HG03108 (cell line): Measurements from ENCODE around the gene PDE6D.
A peak's percentile ranks its signal among the peaks of the same experiment; 100 is the strongest.

ENCODE experiments used
- ATAC-seq: cut with Tn5 transposase; IDR thresholded peaks from one replicate; pipeline ENCODE4 v1.9.1; 2021; ENCODE audit warnings: moderate library complexity; ENCODE audit not compliant: unreplicated experiment

The PDE6D gene

GRCh38 chr2:231708773-231709635 lies 72.1 kb downstream of the PDE6D start:
- ATAC-seq = no peak

- peak; percentile 54 for ATAC-seq
Observed at GRCh38 chr2:231707927-231708772, 72.9 kb downstream of the PDE6D start, which contains the start of gene PTMA. TSS of gene PTMA (plus strand) at chr2:231708525. CDS start at chr2:231708707, 182 bp downstream.

DNA sequence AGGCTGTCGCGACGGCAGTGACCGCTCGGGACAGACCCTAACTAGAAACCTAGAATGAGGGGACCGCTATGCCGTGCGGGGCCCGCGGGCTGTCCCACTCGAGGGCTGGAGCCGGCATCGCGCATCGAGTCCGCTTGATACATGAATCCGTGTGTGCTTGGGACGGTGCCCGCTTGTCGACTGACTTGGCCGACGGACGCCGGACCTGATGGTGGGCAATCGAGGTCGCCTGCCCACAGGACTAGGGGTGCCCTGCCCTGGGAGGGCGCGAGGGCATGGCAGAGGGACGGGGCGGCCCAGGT lies 73.5 kb downstream of the PDE6D start:
- ATAC-seq = no peak

DNA sequence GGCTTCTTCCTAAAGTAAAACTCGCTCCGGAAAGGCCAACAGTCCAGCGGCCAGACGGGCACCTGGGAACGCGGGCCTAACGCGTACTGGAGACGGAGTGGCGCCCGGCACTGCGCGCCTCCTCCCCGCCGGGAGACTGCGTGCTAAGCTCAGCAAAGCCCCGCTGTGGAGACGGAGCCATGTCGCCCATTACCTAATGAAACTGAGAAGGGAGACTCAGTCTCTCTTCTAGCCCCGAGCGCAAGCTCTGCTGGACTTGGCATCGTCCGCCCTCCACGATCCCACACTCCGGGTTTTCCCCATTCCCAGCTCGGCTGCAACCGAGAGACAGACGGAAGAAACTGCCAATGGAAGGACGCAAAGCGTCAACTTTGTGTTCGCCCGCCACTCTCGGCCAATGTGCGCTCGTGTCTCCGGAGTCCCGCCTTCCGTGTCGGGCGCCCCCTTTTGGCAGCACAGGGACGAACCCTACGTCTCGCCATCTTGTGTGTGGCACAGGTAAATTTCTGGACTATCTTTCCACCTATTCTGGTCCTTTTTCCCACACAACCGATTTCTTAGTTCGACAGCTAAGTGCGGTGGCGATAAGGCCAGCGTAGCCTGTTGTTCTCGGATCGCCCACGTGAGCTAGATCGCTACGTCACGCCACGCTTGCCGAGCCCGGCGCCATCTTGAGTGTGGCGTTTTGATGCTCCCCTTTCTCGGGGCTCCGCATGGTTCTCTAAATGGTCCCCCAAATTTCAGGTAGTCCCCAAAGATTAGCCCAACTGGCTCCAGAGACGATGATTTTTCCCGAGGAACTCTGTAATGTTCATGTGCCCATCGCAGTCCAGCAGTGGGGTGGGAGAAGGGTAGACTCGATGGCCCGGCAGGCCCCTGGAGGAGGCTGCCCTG lies 74.1 kb downstream of the PDE6D start:
- ATAC-seq = peak; percentile 39

DNA sequence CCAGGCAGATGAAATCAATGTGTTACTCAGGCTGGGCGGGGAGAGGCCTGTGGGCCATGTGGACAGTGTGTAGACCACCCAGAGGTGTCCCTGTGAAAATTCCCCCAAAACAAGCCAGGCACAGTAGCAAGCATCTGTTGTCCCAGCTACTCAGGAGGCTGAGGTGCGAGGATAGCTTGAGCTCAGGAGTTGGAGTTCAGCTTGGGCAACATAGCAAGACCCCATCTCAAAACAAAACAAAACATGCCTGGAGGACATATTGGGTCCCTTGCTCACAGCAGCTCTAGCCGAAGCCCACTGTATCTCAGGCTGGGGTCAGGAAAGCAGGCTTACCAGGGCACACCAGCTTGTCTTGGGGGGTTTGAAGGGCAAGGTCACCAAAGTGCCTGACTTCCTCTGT lies 77.1 kb downstream of the PDE6D start:
- no peak for ATAC-seq

DNA sequence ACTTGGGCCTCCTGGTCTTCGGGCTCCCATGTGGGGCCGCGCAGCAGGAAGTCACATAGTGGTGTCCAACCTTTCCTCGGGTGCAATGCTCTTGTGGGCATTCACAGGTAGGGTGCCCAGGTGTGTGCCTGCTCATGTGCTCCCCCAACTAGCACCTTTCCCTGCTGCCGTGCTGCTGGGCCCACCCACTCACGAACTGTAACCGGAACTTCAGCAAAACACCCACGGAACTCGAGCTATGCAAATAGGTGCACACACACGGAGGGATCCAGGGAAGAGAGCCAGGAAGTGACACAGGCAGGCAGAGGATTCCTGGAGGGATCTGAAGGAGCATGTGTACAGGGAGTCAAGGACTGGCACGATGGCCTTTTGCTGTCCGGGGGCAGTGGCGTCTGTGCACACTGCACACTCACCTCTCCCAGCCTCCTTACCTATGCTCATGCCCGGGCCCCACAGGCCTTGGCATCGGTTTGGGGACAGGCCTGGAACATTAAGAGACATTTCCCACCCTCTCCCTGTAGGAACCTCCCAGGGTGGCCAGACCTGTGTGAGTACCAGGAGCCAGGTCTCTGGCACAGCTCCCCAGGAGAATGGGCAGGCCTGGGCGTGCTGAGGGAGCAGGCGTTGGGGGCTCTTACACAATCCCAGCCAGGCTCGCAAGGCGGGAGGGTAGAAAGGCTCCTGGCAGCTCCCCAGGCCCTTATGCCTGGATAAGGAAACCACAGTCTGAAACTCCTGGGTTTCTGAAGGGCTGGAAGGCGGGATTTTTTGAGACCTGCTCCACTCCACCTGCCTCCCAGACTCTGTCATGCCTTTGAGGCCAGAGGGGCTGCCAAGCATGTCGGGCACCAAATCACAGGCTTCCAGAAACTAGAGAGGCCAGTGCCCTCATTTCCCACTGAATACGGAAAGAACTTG lies 79.4 kb downstream of the PDE6D start:
- ATAC-seq = no peak

- ATAC-seq = no peak
Observed at GRCh38 chr2:231699006-231699405, 82.1 kb downstream of the PDE6D start.

DNA sequence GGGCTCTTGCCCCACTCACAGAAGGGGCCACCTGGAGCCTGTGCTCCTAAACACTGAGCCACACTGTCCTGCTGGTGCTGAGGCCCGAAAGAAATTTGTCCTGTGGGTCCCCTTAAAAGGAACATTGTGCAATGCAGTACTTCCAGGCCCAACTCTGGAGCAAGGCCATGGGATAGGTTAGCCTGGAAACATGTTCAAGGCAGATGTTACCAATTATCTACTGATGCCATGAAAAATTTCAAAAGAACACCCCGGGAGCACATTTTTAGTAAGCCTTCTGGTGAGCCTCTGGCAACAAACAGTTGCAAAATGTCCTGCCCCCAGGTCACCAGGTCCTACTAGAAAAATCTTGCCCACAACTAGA lies 85.1 kb downstream of the PDE6D start:
- no peak for ATAC-seq

- ATAC-seq = no peak
Observed at GRCh38 chr2:231693956-231694355, 87.1 kb downstream of the PDE6D start.

GRCh38 chr2:231692847-231693246 lies 88.2 kb downstream of the PDE6D start:
- ATAC-seq = no peak

- ATAC-seq = no peak
Observed at GRCh38 chr2:231691251-231691772, 89.8 kb downstream of the PDE6D start.

- ATAC-seq = no peak
Observed at GRCh38 chr2:231689124-231689893, 91.8 kb downstream of the PDE6D start.

DNA sequence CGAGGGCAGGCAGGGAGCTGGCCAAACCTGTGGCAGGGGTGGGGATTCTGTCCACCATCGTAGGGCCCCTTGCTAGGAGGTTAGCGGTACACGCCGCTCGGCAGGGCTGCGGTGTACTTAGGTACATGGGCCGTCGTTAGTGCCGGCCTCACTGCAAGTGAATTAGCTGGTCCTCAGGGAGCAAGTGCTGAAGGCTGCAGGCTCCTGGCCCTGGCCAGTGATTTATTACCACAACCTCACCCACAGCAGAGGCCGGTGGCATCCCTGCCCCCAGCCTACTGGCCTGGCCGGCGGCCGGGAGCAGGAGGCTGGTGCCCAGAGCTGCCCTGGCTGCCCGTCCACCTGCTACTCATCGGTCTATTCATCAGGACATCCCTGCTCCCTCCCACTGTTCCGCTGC lies 92.4 kb downstream of the PDE6D start:
- ATAC-seq = no peak

- ATAC-seq = no peak
Observed at GRCh38 chr2:231687961-231688360, 93.1 kb downstream of the PDE6D start.

- ATAC-seq = peak; percentile 60
Observed at GRCh38 chr2:231687133-231687852, 93.8 kb downstream of the PDE6D start.

- no peak for ATAC-seq
Observed at GRCh38 chr2:231686192-231687100, 94.6 kb downstream of the PDE6D start.
